OCI-LY1 (cell line): ENCODE results near the gene VWDE.

ENCODE experiments used
- EZH2 ChIP-seq: fragments of 200-600 bp; sonication (generic), shearing (Covaris generic); IDR thresholded peaks from 2 replicates; pipeline ENCODE4 v1.8.0; 2017; ENCODE audit warnings: borderline replicate concordance, mixed run types, mild to moderate bottlenecking, antibody characterized with exemption, low read length, moderate library complexity, mixed read lengths
- TF ChIP-seq, protein P1 (sequence below): fragments of 200-600 bp; sonication (generic), shearing (Covaris generic); IDR thresholded peaks from 2 replicates; pipeline ENCODE4 v1.5.1; 2017; ENCODE audit warnings: mild to moderate bottlenecking, antibody characterized with exemption, low read length, moderate library complexity, mixed read lengths

- TF ChIP-seq, protein P1, sequence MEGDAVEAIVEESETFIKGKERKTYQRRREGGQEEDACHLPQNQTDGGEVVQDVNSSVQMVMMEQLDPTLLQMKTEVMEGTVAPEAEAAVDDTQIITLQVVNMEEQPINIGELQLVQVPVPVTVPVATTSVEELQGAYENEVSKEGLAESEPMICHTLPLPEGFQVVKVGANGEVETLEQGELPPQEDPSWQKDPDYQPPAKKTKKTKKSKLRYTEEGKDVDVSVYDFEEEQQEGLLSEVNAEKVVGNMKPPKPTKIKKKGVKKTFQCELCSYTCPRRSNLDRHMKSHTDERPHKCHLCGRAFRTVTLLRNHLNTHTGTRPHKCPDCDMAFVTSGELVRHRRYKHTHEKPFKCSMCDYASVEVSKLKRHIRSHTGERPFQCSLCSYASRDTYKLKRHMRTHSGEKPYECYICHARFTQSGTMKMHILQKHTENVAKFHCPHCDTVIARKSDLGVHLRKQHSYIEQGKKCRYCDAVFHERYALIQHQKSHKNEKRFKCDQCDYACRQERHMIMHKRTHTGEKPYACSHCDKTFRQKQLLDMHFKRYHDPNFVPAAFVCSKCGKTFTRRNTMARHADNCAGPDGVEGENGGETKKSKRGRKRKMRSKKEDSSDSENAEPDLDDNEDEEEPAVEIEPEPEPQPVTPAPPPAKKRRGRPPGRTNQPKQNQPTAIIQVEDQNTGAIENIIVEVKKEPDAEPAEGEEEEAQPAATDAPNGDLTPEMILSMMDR: no peak
- TF ChIP-seq EZH2: no peak
Observed at GRCh38 chr7:12320241-12320986, 83.3 kb downstream of the VWDE start.
